Endothelial cell (in vitro differentiated cells): ENCODE data around the gene TMIGD3. TPM values are rescaled to one million over a fixed set of nuclear protein-coding genes. Genes with fewer than 3 reads are reported as not detected.

ENCODE experiments used
- DNase-seq: peaks from one replicate; pipeline ENCODE4 v3.0.0; 2021; ENCODE audit warnings: low spot score
- H3K27ac Mint-ChIP-seq: one replicate; pipeline ENCODE4 v1.8.0; 2021; ENCODE audit warnings: mixed read lengths, inconsistent platforms; ENCODE audit not compliant: unreplicated experiment
- H3K27me3 Mint-ChIP-seq: one replicate; pipeline ENCODE4 v1.8.0; 2021; ENCODE audit warnings: mild to moderate bottlenecking, moderate library complexity, mixed read lengths, inconsistent platforms; ENCODE audit not compliant: unreplicated experiment
- H3K36me3 Mint-ChIP-seq: one replicate; pipeline ENCODE4 v1.8.0; 2021; ENCODE audit warnings: mild to moderate bottlenecking, low read depth, mixed read lengths, inconsistent platforms; ENCODE audit not compliant: unreplicated experiment
- H3K4me1 Mint-ChIP-seq: one replicate; pipeline ENCODE4 v1.8.0; 2021; ENCODE audit warnings: mild to moderate bottlenecking, mixed read lengths, inconsistent platforms; ENCODE audit not compliant: unreplicated experiment
- H3K4me3 Mint-ChIP-seq: one replicate; pipeline ENCODE4 v1.8.0; 2021; ENCODE audit warnings: mild to moderate bottlenecking, mixed read lengths, inconsistent platforms; ENCODE audit not compliant: unreplicated experiment
- H3K9me3 Mint-ChIP-seq: one replicate; pipeline ENCODE4 v1.8.0; 2021; ENCODE audit warnings: mixed read lengths, inconsistent platforms; ENCODE audit not compliant: unreplicated experiment
- total RNA-seq: library from RNA; stranded (reverse); fragmentation: NEBNext Ultra II Directional; extraction: Animal tissue kit (Norgen Biotek cat#: 25700); gene quantifications from one replicate; pipeline ENCODE4 v1.2.1, GENCODE V29; 2021; ENCODE audit not compliant: unreplicated experiment
- TF ChIP-seq, protein P1 (sequence below): fragments of 200-600 bp; sonication (generic); IDR thresholded peaks from one replicate; pipeline ENCODE4 v1.5.0; 2021; ENCODE audit warnings: antibody characterized with exemption; ENCODE audit not compliant: unreplicated experiment

TMIGD3 gene
- total RNA-seq, 1 donor from 2014 or later, result 1.1 TPM

DNA sequence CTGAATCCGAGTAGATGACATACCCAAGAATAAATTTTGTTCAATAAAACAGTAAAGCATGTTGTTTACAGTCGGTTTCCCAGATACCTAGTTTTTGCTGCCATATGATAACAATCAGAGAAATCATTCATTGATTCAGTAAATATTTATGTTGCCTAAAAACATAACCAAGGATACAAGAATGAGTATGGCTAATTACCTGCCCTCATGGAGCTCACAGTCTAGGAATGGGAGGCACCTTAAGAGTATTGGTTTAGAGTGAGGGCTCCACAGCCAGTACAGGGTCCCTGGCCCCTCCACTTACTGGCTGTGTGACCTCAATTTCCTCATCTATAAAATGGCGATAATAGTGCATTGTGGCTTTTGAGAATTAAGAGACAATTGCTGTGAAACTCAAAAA is 53.2 kb downstream of the TMIGD3 start:
- Mint-ChIP-seq H3K36me3 (peaks cover 13% of the 10 kb centered on the region), H3K4me1 (peaks cover 40% of the 10 kb centered on the region), H3K27me3 (peaks cover 7% of the 10 kb centered on the region), H3K4me3 (peak overlapping the region; percentile 99), H3K27ac (peak overlapping the region; percentile 99), H3K9me3 (no peaks in the 10 kb centered on the region)
- DNase-seq, result no peak
- TF ChIP-seq, protein P1, sequence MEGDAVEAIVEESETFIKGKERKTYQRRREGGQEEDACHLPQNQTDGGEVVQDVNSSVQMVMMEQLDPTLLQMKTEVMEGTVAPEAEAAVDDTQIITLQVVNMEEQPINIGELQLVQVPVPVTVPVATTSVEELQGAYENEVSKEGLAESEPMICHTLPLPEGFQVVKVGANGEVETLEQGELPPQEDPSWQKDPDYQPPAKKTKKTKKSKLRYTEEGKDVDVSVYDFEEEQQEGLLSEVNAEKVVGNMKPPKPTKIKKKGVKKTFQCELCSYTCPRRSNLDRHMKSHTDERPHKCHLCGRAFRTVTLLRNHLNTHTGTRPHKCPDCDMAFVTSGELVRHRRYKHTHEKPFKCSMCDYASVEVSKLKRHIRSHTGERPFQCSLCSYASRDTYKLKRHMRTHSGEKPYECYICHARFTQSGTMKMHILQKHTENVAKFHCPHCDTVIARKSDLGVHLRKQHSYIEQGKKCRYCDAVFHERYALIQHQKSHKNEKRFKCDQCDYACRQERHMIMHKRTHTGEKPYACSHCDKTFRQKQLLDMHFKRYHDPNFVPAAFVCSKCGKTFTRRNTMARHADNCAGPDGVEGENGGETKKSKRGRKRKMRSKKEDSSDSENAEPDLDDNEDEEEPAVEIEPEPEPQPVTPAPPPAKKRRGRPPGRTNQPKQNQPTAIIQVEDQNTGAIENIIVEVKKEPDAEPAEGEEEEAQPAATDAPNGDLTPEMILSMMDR, result no peak

DNA sequence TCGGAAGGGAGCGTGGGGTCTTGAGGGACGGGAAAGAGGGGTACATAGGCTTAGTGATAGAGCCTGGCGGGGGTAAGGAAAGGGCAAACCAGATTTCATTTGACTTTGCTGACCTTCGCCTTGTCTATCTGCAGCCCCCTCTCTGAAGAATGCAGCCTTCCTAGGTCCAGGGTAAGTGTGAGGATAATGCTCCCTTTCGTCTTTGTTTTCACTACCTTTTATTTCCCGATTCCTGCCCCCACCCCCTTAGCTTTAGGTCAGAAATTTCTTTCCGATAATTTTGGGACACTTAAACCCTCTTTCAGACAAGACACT is 53.8 kb downstream of the TMIGD3 start:
- Mint-ChIP-seq H3K4me3 (peak overlapping the region; percentile 99), H3K27me3 (peaks cover 7% of the 10 kb centered on the region), H3K4me1 (peaks cover 40% of the 10 kb centered on the region), H3K36me3 (peaks cover 13% of the 10 kb centered on the region), H3K27ac (peak overlapping the region; percentile 99), H3K9me3 (no peaks in the 10 kb centered on the region)
- no peak for DNase-seq
- TF ChIP-seq, protein P1, result no peak

DNA sequence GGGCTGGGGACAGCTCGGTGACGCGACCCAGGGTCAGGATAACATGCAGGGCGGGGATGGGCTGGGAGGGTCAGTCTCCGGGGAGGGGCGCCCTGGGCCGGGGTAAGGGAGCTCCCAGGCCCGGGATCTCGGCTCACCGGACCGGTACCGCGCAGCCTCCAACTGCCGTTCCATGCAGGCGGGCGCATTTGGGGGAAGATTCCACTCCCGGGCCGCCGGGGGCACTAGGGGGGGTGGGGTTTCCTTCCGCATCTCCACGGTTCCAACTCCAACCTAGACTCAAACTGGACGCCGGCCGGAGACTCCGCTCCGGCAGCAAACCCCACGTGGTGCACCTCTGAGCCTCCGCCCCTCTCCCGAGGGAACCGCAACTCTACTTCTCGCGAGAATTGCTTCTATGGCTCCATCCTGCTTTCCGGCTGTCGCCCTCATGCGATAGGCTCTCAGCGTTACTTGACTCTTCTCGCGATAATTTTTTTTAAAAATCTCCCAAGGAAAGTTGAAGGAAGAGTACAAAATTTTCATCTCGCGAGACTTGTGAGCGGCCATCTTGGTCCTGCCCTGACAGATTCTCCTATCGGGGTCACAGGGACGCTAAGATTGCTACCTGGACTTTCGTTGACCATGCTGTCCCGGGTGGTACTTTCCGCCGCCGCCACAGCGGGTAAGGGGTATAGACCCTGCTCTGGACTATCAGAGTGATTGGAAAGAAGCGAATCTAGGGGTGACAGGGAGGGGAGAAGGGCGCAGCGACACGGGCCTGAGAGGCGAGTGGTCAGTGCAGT is 54.3 kb downstream of the TMIGD3 start, which contains the start of the genes ATP5PB and WDR77:
Gene ATP5PB, plus strand, starts transcription at position 547 of the 785 bp plus-strand sequence. Its CDS starts 78 bp downstream, at position 625.
Gene WDR77, minus strand, starts transcription at position 339 of the 785 bp plus-strand sequence. Its CDS starts 87 bp downstream, at position 252.
- H3K27me3 Mint-ChIP-seq, result peaks cover 7% of the 10 kb centered on the region
- H3K36me3 Mint-ChIP-seq, result peaks cover 13% of the 10 kb centered on the region

DNA sequence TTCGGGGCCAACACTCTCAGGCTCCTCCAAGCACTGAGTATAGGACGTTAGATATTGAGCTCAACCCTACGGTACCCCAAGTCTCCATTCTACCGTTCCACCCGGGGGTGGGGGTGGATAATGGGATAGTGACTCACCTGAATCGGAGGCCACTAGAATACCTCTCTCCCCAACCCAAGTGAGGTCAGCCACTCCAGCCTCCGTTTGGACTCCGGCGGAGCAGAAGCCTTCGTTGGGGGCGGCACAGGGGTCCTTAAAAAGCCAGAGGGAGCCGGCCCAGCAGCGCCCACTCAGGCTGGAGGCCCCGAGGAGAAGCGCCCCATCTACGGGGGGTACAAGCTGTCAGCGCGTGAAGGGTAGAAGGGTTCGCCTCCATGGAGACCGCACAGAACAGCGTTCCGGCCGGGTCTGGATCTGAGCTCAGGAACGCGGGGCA is 54.9 kb downstream of the TMIGD3 start:
- H3K4me1 Mint-ChIP-seq, result peaks cover 40% of the 10 kb centered on the region
- no peaks in the 10 kb centered on the region for H3K9me3 Mint-ChIP-seq
- peak overlapping the region; percentile 99 for H3K4me3 Mint-ChIP-seq
- peaks cover 14% of the 10 kb centered on the region for H3K36me3 Mint-ChIP-seq
- peak overlapping the region; percentile 74 for H3K27ac Mint-ChIP-seq
- TF ChIP-seq, protein P1, result no peak
- H3K27me3 Mint-ChIP-seq, result peaks cover 7% of the 10 kb centered on the region
- DNase-seq, result no peak

More for the DNA sequence above, 54.3 kb downstream of the TMIGD3 start, which contains the start of the genes ATP5PB and WDR77:
- peak within 1 kb of the TSS; percentile 99 for H3K4me3 Mint-ChIP-seq
- H3K4me1 Mint-ChIP-seq, result peaks cover 40% of the 10 kb centered on the region
- DNase-seq, result peak; percentile 87
- H3K9me3 Mint-ChIP-seq, result no peaks in the 10 kb centered on the region
- TF ChIP-seq, protein P1, result no peak
- H3K27ac Mint-ChIP-seq, result peak within 1 kb of the TSS; percentile 99
